Measurements from ENCODE around the gene DHRS4.
"Not testable (repeated sequence)": the region's sequence is repeated elsewhere in the genome, so short reads cannot be mapped to it uniquely, and the experiment has no call there.

Gene DHRS4

DNA sequence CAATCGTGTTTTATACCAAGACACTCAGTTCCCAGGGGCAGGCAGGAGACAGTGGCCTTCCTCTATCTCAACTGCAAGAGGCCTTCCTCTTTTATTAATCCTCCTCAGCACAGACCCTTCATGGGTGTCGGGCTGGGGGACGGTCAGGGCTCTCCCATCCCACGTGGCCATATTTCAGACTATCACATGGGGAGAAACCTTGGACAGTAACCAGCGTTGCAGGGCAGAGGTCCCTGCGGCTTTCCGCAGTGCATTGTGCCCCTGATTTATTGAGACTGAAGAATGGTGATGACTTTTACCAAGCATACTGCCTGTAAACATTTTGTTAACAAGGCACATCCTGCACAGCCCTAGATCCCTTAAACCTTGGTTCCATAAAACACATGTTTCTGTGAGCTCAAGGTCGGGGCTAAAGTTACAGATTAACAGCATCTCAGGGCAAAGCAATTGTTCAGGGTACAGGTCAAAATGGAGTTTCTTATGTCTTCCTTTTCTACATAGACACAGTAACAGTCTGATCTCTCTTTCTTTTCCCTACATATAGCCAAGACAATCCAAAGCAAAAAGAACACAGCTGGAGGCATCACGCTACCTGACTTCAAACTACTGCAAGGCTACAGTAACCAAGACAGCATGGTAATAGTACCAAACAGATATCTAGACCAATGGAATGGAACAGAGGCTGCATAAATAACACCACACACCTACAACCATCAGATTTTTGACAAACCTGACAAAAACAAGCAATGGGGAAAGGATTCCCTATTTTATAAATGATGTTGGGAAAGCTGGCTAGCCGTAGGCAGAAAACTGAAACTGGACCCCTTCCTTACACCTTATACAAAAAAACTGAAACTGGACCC, 28.6 kb downstream of the DHRS4 start:
- DNase-seq (ENCODE audit: low read depth in 3 of 3, low spot score in 1 of 3), result not testable (repeated sequence)

DNA sequence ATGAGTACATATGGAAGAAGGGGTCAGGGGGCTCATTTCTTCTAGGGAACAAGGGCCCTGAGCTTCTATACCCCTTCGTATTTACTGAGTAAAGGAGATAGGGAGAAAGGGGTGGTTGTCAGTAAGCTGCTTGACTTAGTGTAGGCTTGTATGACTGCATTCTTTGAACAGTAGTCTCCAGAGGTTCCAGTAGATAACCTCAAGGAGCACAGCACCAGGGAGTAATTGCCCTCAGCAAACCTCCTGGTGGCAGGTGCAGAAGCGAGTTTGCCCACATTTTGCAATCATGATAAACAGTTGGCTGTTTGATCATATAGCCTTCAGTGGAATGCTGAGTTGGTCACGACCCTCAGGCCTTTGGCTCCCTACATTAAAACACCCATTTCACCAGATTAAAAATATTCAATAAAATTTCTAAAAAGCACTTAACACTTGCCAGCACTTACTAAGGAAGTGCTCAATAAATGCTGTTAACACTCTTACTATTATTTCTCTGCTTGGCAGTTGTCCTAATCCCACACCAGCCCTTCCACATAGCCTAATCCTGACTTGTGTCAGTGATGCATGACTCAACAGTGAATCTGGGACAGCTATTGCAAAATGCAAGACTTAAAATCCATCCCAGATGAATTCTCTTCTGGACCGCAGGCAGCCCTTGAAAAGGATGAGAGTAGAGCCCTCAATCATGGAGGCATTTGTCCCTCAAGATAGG, 31.5 kb downstream of the DHRS4 start:
- no peak for DNase-seq (ENCODE audit: low read depth in 3 of 3, low spot score in 1 of 3)

DNA sequence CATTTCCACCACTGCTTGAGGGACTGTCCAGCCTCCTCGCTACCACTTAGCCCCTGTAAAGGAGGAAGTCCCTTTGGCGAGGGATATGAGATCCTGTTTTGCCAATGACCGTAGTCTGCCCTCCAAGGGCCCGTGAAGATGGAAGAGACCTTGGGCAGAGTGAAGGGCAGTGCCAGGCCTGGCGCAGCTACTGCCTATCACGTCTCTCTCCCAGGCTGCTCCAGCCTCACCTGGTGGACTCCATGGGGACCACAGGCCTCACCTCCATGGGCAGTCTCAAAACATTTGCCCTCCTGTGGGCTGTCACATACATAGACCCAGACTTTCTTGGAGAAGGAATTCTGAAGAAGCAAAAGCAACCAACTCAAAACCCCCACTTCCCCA, 34.6 kb downstream of the DHRS4 start:
- DNase-seq (ENCODE audit: low read depth in 3 of 3, low spot score in 1 of 3), result not testable (repeated sequence)

DNA sequence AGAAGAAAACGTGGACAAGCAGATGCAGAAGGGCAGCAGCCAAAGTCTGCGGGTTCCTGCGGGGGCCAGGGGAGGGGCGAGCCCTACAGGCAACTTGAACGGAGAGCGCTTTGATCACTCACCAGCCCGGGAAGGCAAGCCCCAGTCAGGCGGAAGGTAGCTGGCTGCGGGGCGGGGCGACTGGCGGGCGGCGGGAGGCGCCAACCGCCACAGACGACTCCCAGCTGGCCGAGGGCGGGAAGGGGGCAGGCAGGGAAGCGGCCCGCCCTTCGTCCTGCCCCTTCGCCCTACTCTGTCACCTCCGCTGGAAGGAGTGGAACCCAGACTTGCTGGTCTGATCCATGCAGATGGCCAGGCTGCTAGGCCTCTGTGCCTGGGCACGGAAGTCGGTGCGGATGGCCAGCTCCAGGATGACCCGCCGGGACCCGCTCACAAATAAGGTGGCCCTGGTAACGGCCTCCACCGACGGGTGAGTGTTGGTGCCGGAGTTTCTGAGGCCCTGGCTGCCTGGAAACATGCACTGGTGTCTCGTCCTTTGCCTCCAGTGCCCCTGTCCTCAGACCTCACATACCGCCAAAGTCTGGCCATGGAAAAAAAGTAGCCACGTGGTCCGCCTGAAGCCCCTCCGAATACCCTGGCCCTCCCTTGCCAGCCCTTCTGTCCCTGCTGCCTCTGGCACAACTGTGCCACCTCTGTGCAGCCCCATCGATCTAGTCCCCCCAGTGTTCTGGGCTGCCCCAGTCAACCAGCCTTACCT, 35.2 kb downstream of the DHRS4 start, which contains the start of gene DHRS4L2:
Gene DHRS4L2, plus strand, starts transcription at position 323 of the 757 bp plus-strand sequence. Its CDS starts 19 bp downstream, at position 342.
- peak; percentile 16 to 73 (median 41) for DNase-seq (ENCODE audit: low read depth in 3 of 3, low spot score in 1 of 3)

DNA sequence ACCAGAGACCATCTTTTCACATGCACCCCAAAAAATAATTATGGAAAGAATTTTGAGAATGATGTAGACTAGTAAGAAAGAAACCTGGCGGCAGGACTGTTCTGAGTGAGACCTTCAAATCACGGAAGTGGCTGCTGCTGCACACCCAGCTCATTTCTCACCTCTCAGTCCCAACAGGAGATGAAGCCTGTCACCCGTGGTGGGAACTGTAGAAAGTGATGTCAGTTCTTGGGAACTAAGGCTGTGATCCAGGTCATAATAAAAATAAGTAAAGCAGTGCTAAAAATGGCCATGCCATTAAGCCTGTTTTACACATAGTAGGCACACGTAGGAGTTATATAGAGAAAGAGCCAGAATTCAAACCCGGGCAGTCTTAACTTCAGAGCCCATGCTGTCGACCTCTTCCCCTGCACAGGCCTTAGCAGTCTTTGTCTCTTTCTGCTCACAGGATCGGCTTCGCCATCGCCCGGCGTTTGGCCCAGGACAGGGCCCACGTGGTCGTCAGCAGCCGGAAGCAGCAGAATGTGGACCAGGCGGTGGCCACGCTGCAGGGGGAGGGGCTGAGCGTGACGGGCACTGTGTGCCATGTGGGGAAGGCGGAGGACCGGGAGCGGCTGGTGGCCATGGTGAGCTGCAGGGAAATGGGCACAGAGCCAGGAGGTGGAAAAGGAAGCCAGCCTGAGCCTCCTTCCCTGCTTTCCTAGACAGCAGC, 36.3 kb downstream of the DHRS4 start:
- not testable (repeated sequence) for DNase-seq (ENCODE audit: low read depth in 3 of 3, low spot score in 1 of 3)

DNA sequence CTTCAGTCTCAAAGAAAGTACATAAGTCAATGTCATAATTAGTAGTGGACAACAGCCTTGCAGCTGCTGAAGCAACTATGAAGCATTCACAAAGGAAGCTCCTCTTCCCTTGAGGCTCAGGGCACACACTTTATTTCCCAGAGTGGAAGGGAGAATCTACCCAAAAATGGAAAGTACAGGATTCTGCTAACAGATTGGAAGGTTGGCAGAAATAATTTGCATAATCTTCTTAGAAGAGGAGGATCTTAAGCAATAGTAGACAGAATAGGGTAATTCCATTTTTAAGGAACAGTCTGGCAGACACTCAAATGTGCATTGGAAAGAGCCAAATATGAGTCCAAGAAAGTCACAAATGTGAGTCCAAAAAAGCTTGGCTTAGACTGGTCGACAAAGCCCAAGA, 37.4 kb downstream of the DHRS4 start:
- not testable (repeated sequence) for DNase-seq (ENCODE audit: low read depth in 3 of 3, low spot score in 1 of 3)

DNA sequence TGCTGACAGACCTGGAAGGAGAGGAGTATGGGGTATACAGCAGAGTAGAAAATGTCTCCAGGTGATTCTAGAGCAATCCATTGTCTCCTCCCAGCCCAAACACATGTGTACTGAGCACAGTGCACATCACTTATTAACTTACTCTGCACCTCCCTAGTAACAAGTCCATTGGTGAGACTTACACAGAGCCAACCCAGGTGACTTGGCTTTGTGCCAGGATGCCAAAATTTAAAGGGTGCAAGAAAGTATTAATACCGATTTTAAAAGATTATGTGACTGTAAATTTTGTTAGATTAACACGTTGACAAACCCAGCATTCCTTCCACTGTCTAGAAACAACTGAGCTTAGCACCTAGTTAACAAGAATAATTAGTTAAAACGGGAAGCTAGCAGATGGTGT, 39.5 kb downstream of the DHRS4 start:
- DNase-seq (ENCODE audit: low read depth in 3 of 3, low spot score in 1 of 3), result not testable (repeated sequence)

DNA sequence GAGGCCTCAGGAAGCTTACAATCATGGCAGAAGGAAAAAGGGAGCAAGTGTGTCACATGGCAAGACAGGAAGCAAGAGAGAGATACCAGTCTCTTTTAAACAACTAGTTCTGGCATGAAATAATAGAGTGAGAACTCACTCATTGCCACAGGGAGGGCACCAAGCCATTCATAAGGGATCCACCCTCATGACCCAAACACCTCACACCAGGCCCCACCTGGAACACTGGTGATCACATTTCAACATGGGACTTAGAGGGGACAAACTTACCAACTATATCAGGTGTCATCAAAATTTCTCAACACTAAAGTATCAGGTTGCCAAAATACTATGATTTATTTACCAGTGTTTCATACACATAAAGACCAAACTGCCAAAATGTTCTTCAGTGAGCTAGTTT, 42.4 kb downstream of the DHRS4 start:
- DNase-seq (ENCODE audit: low read depth in 3 of 3, low spot score in 1 of 3), result not testable (repeated sequence)

DNA sequence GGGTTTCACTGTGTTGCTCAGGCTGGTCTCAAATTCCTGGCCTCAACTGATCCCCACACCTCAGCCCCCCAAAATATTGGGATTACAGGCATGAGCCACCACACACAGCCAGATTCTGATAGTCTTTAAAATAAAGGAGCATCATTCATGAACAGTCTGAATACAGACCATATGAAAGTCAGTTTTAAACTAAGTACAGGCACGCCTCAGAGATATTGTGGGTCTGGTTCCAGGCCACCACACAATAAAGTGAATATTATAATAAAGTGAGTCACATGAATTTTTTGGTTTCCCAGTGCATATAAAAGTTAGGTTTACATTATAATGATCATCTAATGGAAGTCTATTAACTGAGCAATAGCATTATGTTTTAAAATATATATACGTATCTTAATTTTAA, 43.3 kb downstream of the DHRS4 start:
- not testable (repeated sequence) for DNase-seq (ENCODE audit: low read depth in 3 of 3, low spot score in 1 of 3)

DNA sequence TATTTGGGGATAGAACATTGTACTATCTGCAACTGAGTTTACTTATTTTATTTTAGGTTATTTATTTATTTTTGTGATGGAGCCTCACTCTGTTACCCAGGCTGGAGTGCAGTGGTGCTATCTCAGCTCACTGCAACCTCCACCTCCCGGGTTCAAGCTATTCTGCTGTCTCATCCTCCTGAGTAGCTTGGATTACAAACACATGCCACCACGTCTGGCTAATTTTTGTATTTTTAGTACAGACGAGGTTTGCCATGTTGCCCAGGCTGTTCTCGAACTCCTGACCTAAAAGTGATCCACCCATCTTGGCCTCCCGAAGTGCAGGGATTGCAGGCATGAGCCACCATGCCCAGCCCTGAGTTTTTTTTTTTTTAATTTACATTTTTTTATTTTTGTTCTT, 46.1 kb downstream of the DHRS4 start:
- not testable (repeated sequence) for DNase-seq (ENCODE audit: low read depth in 3 of 3, low spot score in 1 of 3)

DNA sequence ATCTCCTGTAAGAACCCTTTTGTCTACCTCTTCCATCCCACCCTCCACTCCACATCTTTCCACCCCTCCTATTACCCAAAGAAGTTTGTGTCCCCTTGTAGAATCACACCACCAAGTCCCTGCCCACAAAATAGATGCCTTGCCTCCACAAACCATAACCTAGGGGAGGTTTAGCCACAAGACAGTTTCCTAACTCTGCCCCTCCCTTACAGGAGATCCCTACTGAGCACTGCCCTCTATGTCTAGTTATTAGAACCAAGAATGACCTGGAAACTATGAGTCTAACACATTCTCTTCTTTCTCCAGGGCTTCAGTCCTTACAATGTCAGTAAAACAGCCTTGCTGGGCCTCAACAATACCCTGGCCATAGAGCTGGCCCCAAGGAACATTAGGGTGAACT, 47.5 kb downstream of the DHRS4 start:
- DNase-seq (ENCODE audit: low read depth in 3 of 3, low spot score in 1 of 3), result not testable (repeated sequence)

DNA sequence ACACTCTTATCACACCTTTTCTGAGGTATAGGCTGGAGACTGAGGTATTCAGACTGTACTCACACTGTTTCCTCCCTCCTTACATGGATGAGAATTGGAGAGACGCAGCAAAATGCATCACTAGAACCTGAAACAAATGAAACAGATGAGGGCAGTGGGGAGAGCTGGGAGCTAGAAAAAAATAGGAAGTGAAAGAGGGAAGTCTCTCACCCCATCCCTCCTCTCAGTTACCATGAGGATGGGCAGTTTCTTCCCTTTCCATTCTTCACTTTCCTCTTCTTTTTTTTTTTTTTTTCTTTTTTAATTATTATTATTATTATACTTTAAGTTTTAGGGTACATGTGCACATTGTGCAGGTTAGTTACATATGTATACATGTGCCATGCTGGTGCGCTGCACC, 48.1 kb downstream of the DHRS4 start:
- DNase-seq (ENCODE audit: low read depth in 3 of 3, low spot score in 1 of 3), result not testable (repeated sequence)

DNA sequence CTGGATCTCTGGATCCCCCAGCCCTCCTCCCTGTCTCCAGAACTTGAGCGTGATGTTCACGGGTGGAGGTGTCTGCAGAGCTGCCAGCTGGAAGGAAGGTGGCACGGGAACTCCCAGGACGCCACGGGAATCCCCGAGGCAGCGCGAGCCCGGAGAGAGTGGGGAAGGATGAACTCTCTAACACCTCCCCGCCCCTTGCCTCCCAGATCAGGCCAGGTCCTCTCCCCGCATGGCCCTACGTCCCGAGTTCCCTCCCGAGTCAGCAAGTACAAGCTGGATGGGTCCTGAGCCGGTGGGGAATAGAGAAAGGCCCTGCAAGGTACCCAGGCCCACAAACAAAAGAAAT, 52.9 kb downstream of the DHRS4 start:
- DNase-seq (ENCODE audit: low read depth in 3 of 3, low spot score in 1 of 3), result not testable (repeated sequence)

DNA sequence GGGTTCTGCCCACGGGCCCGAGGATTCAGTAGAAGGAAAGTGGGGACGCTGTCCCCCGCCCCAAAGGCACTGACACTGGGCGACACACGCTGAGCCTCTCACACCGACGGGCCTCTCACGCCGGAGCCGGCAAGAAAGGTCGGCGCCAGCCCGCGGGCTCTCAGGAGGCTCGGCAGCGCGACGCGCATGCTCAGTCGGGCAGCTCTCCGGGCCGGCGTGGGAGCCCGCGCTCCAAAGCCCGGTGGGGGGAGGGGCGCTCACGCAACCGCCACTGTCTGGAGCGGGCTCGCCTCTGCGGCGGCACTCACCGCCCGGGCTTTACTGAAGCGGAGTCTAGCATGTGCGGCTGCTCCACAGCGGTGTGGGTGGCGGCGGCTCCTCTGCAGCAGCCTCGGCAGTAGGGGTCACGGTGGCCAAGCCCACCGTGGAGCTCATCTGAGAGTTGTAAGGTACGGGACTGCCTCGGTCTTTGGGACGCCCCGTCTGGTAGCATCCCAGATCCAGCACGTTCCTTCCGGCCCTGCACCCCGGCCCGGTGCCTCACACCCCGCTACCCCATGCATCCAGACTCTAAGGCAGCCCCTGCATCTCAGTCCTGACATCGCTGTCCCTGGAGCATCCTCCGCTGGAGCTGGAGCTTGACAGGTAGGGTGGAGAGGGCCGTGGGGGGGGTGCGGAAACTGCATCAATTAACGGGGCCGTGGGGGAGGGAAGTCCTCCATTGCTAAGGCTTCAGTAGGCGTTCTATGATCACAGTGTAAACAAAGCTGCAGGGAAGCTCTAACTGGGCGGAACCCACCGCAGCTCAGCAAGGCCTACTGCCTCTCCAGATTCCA, 53.5 kb downstream of the DHRS4 start:
- peak in 2 of 3 donors; percentile 50 to 62 for DNase-seq (ENCODE audit: low read depth in 3 of 3, low spot score in 1 of 3)

DNA sequence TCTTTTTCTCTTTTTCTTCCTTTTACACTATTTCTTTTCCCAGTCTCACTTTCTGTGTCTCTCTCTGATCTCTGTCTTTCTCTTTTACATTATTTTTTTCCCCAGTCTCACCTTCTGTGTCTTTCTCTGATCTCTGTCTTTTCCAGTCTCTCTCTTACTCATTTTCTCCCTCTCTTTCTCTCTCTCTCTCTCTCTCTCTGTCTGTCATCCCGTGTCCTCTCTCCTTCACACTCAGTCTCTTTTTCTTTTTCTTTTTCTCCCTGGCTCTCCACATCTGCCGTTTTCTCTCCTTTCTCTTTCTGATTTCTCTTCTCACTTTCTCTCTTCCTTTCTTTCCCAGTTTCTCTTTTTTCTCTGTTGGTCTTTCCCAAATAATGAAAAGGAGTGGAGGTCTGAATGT, 57.5 kb downstream of the DHRS4 start:
- no peak for DNase-seq (ENCODE audit: low read depth in 3 of 3, low spot score in 1 of 3)

DNA sequence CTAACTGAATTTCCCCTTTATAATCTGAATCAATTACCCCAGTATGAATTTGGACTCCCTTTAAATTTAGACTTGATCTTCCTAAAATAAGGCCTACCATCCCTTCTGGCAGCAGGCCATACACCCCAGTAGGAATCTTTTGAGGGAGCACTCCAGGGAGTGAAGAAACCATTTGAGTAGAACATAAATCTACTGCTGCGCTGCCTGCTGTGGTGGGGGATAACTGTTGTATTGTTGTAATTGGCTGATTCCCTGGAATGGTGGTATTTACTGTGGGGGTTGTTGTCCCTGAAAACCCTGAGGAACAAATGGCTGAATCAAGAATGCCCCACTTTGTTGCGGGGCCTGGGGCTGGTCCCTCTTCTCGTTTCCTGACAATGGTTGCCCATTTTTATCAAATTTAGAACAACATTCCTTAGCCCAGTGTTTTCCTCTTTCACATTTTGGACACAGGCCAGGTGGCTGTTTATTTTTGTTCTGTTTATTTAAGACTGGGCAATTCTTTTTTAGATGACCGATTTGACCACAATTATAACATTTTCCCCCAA, 59.2 kb downstream of the DHRS4 start:
- not testable (repeated sequence) for DNase-seq (ENCODE audit: low read depth in 3 of 3, low spot score in 1 of 3)

DNA sequence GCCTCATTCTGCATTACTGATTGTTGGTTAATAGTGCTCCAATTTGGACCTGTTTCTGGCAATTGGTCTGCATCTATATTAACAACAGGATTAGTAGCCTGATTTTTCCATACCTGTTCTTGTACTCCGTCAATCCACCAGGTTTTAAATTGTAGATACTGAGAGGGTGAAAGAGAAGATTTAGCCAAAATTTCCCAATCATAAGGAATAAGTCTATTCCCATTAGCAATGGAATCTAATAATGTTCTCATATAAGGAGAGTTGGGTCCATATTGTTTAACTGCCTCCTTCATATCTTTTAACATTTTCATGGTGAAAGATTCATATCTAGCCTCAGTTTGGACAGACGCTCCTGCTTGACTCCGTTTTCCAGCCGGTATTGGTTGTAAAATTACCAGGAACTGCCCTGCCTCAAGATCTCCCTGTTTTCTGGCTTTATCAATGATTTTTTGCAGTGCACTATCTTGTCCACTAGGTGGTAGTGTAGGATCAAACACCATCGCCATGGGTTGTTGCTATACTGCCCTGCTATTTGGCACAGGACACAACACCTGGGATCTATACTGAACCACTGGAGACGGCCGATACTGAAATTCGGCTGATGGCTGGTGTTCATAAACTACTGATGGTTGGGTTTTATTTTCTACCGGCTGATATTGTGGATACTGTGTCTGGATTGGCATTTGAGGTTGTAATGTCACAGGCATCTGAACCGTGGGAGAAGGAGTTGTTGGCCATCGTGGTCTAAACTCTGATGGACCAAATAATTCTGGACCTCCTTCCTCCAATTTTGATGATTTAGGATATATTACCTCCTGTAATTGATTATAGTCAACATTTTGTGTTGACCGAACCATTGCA, 60.3 kb downstream of the DHRS4 start:
- peak in 1 of 3 donors; percentile 24 for DNase-seq (ENCODE audit: low read depth in 3 of 3, low spot score in 1 of 3)

DNA sequence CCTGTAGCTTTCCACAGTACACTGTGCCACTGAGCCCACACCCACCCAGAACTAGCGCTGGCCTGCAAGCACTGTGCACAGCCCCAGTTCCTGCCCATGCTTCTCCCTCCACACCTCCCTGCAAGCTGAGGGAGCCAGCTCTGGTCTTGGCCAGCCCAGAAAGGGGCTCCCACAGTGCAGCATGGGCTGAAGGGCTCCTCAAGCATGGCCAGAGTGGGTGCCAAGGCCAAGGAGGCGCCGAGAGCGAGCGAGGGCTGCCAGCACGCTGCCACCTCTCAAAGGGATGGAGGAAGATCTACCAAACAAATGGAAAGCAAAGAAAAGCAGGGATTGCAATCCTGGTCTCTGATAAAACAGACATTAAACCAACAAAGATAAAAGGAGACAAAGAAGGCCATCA, 62.2 kb downstream of the DHRS4 start:
- not testable (repeated sequence) for DNase-seq (ENCODE audit: low read depth in 3 of 3, low spot score in 1 of 3)

Measured in stimulated activated CD4-positive, alpha-beta T cell treated with anti-CD3 and anti-CD28 coated beads, TNF-alpha, amount 100 ng/mL, for 1 hour (primary cell).